Measurements from ENCODE around the gene FLT3LG. TPM values are rescaled to one million over a fixed set of nuclear protein-coding genes. Genes with fewer than 3 reads are reported as not detected.
"Not testable (repeated sequence)": the region's sequence is repeated elsewhere in the genome, so short reads cannot be mapped to it uniquely, and the experiment has no call there.

FLT3LG gene
- total RNA-seq, 4 donors from 2014 or later, result 2.8 to 7.3 (median 6.3) TPM

GRCh38 chr19:49469828-49470614, 4.0 kb upstream of the FLT3LG start:
- 86% methylated on average over 14 to 21 of the region's 25 CpGs for WGBS, 2 donors
- intact Hi-C loops (cut with DNase I), result no loop called here
- no peak for DNase-seq
- Histone ChIP-seq H3K9me3 (no peaks in the 10 kb centered on the region), H3K27me3 (no peaks in the 10 kb centered on the region), H3K27ac (no peak overlapping the region), H3K4me1 (peaks cover 4 to 8% of the 10 kb centered on the region in 2 donors), H3K4me3 (replicated peaks in 1 of 3) (no peak overlapping the region), H3K36me3 (peaks cover 0 to 3% of the 10 kb centered on the region in 2 donors)
- TF ChIP-seq POLR2A (IDR thresholded peaks at IDR 0.05) (no peak), CTCF (IDR thresholded peaks at IDR 0.05) (no peak)

DNA sequence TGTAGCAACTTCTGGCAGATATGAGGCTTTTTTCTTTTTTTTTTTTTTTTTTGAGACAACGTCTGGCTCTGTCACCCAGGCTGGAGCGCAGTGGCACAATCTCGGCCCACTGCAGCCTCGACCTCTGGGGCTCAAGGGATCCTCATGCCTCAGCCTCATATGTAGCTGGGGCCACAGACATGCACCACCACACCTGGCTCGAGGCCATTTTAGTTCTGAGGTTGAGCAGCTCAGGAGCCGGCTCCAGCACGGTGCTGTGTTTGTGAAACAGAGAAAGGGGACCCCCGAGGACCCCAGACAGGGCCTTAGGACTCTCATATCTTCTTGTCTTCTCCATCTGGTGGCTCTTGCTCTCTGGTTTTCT, 3.4 kb upstream of the FLT3LG start:
- no peaks in the 10 kb centered on the region for H3K9me3 ChIP-seq
- no peak overlapping the region for H3K27ac ChIP-seq
- peaks cover 4 to 8% of the 10 kb centered on the region in 2 donors for H3K4me1 ChIP-seq
- no peak for TF ChIP-seq CTCF (IDR thresholded peaks at IDR 0.05)
- no peak for TF ChIP-seq POLR2A (IDR thresholded peaks at IDR 0.05)
- peaks cover 0 to 3% of the 10 kb centered on the region in 2 donors for H3K36me3 ChIP-seq
- intact Hi-C loops (cut with DNase I), result no loop called here
- no peak for DNase-seq
- no peaks in the 10 kb centered on the region for H3K27me3 ChIP-seq
- 70 to 77% methylated on average over 8 of the region's 8 CpGs for WGBS, 2 donors
- no peak overlapping the region for H3K4me3 ChIP-seq (replicated peaks in 1 of 3)

DNA sequence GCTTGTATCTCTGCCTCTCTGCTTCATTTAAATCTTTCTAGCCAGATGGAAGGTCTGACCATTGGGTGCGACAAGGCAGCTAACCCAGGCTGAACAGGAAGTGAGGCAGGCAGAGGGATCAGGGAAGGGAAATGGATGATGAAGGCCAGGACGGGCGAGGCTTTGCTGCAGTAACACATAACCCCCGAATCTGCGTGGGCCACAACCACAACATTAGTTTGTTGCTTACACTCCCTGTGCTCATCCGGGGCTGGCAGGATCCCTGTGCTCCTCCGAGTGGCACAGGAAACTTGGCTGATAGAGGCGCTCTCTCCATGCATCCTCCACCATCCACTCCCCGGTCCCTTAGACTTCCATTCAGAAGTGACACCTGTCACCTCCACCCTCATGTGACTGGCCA, 1.1 kb upstream of the FLT3LG start:
- no peak overlapping the region for H3K4me3 ChIP-seq (replicated peaks in 1 of 3)
- no peaks in the 10 kb centered on the region for H3K27me3 ChIP-seq
- no peaks in the 10 kb centered on the region for H3K9me3 ChIP-seq
- 85 to 87% methylated on average over 9 of the region's 9 CpGs for WGBS, 2 donors
- no peaks in the 10 kb centered on the region for H3K36me3 ChIP-seq
- TF ChIP-seq CTCF (IDR thresholded peaks at IDR 0.05) (no peak), POLR2A (IDR thresholded peaks at IDR 0.05) (no peak)
- DNase-seq, result no peak
- H3K4me1 ChIP-seq, result peaks cover 4 to 8% of the 10 kb centered on the region in 2 donors
- H3K27ac ChIP-seq, result no peak overlapping the region
- intact Hi-C loops (cut with DNase I), result no loop called here

- peak overlapping the region in 2 of 3 donors; percentile 69 to 90 for H3K27ac ChIP-seq
- intact Hi-C loops (cut with DNase I); DNase-seq; H3K27me3 ChIP-seq; H3K4me1 ChIP-seq; H3K9me3 ChIP-seq; H3K36me3 ChIP-seq: not testable (repeated sequence)
- 69 to 77% methylated on average over 6 to 9 of the region's 9 CpGs for WGBS, 2 donors
- peak overlapping the region in 1 of 3 donors; percentile 62 for H3K4me3 ChIP-seq (replicated peaks in 1 of 3)
Measured at GRCh38 chr19:49473501-49473867, 531 bp upstream of the FLT3LG start.

DNA sequence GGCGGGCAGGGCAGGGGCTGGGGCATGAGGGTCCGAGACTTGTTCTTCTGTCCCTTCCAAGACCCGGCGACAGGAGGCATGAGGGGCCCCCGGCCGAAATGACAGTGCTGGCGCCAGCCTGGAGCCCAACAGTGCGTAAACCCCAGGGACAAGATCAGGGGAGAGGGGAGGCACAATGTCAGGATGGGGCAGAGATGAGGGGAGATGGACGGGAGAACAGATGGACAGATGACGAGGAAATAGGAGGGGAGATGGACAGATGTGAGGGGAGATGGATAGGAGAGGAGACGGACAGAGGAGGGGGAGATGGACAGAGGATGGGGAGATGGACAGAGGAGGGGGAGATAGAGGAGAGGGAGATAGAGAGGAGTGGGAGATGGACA, 518 bp downstream of the FLT3LG start:
- Histone ChIP-seq H3K27ac (peak overlapping the region; percentile 69 to 90 (median 73)), H3K4me3 (replicated peaks in 1 of 3) (peak overlapping the region in 2 of 3 donors; percentile 62 to 86), H3K4me1 (peaks cover 4 to 5% of the 10 kb centered on the region in 2 donors), H3K27me3 (no peaks in the 10 kb centered on the region), H3K9me3 (no peaks in the 10 kb centered on the region), H3K36me3 (no peaks in the 10 kb centered on the region)
- no peak for DNase-seq
- WGBS, 2 donors, result 4 to 15% methylated on average over 11 of the region's 11 CpGs
- no peak for TF ChIP-seq CTCF (IDR thresholded peaks at IDR 0.05)
- TF ChIP-seq POLR2A (IDR thresholded peaks at IDR 0.05), result no peak
- intact Hi-C loops (cut with DNase I), result no loop called here
